ENCODE results near the gene SRGAP3.

The SRGAP3 gene

GRCh38 chr3:8945890-8946600, 303.4 kb downstream of the SRGAP3 start:
- H3K36me3 ChIP-seq (ENCODE audit: low read depth), result peaks cover 55% of the 10 kb centered on the region
- no peak overlapping the region for H3K27ac ChIP-seq (ENCODE audit: poor library complexity, severe bottlenecking)
- no peaks in the 10 kb centered on the region for H3K27me3 ChIP-seq (ENCODE audit: insufficient read depth, poor library complexity, severe bottlenecking)
- ATAC-seq (ENCODE audit: low read depth) (no peak), DNase-seq (ENCODE audit: low spot score) (no peak)
- H3K9me3 ChIP-seq (ENCODE audit: severe bottlenecking), result peaks cover 2% of the 10 kb centered on the region
- no peaks in the 10 kb centered on the region for H3K4me1 ChIP-seq (ENCODE audit: insufficient read depth, poor library complexity, severe bottlenecking)
- H3K4me3 ChIP-seq (ENCODE audit: severe bottlenecking), result no peak overlapping the region
- TF ChIP-seq, protein P1, sequence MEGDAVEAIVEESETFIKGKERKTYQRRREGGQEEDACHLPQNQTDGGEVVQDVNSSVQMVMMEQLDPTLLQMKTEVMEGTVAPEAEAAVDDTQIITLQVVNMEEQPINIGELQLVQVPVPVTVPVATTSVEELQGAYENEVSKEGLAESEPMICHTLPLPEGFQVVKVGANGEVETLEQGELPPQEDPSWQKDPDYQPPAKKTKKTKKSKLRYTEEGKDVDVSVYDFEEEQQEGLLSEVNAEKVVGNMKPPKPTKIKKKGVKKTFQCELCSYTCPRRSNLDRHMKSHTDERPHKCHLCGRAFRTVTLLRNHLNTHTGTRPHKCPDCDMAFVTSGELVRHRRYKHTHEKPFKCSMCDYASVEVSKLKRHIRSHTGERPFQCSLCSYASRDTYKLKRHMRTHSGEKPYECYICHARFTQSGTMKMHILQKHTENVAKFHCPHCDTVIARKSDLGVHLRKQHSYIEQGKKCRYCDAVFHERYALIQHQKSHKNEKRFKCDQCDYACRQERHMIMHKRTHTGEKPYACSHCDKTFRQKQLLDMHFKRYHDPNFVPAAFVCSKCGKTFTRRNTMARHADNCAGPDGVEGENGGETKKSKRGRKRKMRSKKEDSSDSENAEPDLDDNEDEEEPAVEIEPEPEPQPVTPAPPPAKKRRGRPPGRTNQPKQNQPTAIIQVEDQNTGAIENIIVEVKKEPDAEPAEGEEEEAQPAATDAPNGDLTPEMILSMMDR (IDR thresholded peaks at IDR 0.05; ENCODE audit: poor library complexity, severe bottlenecking), result no peak

GRCh38 chr3:8942746-8943488, 306.5 kb downstream of the SRGAP3 start:
- DNase-seq (ENCODE audit: low spot score) (no peak), ATAC-seq (ENCODE audit: low read depth) (no peak)
- Histone ChIP-seq H3K4me3 (ENCODE audit: severe bottlenecking) (no peak overlapping the region), H3K27me3 (ENCODE audit: insufficient read depth, poor library complexity, severe bottlenecking) (no peaks in the 10 kb centered on the region), H3K27ac (ENCODE audit: poor library complexity, severe bottlenecking) (no peak overlapping the region), H3K4me1 (ENCODE audit: insufficient read depth, poor library complexity, severe bottlenecking) (peaks cover 6% of the 10 kb centered on the region), H3K36me3 (ENCODE audit: low read depth) (peaks cover 84% of the 10 kb centered on the region), H3K9me3 (ENCODE audit: severe bottlenecking) (peaks cover 2% of the 10 kb centered on the region)
- TF ChIP-seq, protein P1 (IDR thresholded peaks at IDR 0.05; ENCODE audit: poor library complexity, severe bottlenecking), result no peak

DNA sequence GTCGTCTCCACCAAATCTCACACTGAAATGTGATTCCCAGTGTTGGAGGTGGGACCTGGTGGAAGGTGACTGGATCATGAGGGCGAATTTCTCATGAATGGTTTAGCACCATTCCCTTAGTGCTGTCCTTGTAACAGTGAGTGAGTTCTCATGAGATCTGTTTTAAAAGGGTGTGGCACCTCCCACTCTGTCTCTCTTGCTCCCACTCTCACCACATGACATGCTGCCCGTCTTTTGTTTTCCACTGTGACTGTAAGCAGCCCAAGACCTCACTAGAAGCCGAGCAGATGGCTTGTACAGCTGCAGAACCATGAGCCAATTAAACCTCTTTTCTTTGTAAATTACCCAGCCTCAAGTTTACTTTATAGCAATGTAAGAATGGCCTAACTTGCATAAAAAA, 307.3 kb downstream of the SRGAP3 start:
- H3K9me3 ChIP-seq (ENCODE audit: severe bottlenecking), result peaks cover 2% of the 10 kb centered on the region
- no peak overlapping the region for H3K4me3 ChIP-seq (ENCODE audit: severe bottlenecking)
- H3K36me3 ChIP-seq (ENCODE audit: low read depth), result peaks cover 87% of the 10 kb centered on the region
- ATAC-seq (ENCODE audit: low read depth) (no peak), DNase-seq (ENCODE audit: low spot score) (no peak)
- no peak overlapping the region for H3K27ac ChIP-seq (ENCODE audit: poor library complexity, severe bottlenecking)
- TF ChIP-seq, protein P1 (IDR thresholded peaks at IDR 0.05; ENCODE audit: poor library complexity, severe bottlenecking), result no peak
- H3K4me1 ChIP-seq (ENCODE audit: insufficient read depth, poor library complexity, severe bottlenecking), result peaks cover 13% of the 10 kb centered on the region
- no peaks in the 10 kb centered on the region for H3K27me3 ChIP-seq (ENCODE audit: insufficient read depth, poor library complexity, severe bottlenecking)

- Histone ChIP-seq H3K27me3 (ENCODE audit: insufficient read depth, poor library complexity, severe bottlenecking) (no peaks in the 10 kb centered on the region), H3K4me1 (ENCODE audit: insufficient read depth, poor library complexity, severe bottlenecking) (peaks cover 20% of the 10 kb centered on the region), H3K9me3 (ENCODE audit: severe bottlenecking) (no peaks in the 10 kb centered on the region), H3K4me3 (ENCODE audit: severe bottlenecking) (no peak overlapping the region), H3K27ac (ENCODE audit: poor library complexity, severe bottlenecking) (peak overlapping the region; percentile 93), H3K36me3 (ENCODE audit: low read depth) (peaks cover 67% of the 10 kb centered on the region)
- TF ChIP-seq, protein P1 (IDR thresholded peaks at IDR 0.05; ENCODE audit: poor library complexity, severe bottlenecking), result peak; percentile 68
- DNase-seq (ENCODE audit: low spot score), result no peak
- ATAC-seq (ENCODE audit: low read depth), result peak; percentile 28; the same call in 1 of the 3 replicates
Observed at GRCh38 chr3:8938021-8938420, 311.4 kb downstream of the SRGAP3 start.
